Body of pancreas (tissue), 4 donors: Measurements from ENCODE around the gene LEMD2.

ENCODE experiments used
- POLR2A ChIP-seq, 3 donors: fragments of 450-650 bp; IDR thresholded peaks; one replicate each; pipeline ENCODE4 v1.6.1; 2016; ENCODE audit warnings: antibody characterized with exemption in 3 of 3, mild to moderate bottlenecking in 2 of 3
- TF ChIP-seq, protein P1 (sequence below), 7 experiments: fragments of 450-650 bp in 4 of 7; fragments of 200-600 bp in 3 of 7; sonication (generic) in 3 of 7; IDR thresholded peaks; one replicate each; pipeline ENCODE4 v1.5.1; 2016 to 2019; ENCODE audit warnings: antibody characterized with exemption in 7 of 7

DNA sequence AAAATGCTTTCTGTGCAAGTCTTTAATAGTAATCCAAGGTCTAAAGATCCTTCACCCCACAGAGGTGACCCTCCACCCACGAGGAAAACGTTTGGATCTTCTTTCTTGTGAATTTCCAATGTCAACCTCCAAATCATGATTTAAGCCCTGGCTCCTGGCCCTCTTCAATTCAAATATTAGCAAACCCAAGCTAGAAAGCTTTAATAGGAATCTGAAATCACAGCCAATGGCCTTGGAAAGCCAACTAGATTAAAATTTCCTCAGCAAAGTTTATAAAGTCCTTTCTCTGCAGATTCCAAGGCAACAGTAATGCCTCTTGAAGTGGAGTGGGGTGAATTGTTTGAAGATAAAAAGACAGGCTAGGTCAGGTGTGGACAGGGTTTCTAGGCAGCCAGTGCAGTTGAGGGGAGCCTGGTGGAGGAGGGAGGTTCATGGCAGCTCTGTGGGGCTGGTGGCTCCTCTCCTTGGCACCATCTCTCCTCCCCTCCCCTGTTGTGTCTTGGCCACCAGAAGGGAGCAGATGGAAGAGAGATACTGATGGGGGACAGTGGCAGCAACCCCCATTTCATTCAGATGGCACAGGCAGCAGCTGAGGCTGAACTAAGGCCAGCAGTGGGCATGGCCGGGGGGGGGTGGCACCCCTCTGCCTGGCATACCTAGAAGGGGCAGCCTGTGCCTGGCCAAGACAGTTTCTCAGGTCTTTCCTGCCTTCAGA, 65.4 kb downstream of the LEMD2 start:
- TF ChIP-seq, protein P1, sequence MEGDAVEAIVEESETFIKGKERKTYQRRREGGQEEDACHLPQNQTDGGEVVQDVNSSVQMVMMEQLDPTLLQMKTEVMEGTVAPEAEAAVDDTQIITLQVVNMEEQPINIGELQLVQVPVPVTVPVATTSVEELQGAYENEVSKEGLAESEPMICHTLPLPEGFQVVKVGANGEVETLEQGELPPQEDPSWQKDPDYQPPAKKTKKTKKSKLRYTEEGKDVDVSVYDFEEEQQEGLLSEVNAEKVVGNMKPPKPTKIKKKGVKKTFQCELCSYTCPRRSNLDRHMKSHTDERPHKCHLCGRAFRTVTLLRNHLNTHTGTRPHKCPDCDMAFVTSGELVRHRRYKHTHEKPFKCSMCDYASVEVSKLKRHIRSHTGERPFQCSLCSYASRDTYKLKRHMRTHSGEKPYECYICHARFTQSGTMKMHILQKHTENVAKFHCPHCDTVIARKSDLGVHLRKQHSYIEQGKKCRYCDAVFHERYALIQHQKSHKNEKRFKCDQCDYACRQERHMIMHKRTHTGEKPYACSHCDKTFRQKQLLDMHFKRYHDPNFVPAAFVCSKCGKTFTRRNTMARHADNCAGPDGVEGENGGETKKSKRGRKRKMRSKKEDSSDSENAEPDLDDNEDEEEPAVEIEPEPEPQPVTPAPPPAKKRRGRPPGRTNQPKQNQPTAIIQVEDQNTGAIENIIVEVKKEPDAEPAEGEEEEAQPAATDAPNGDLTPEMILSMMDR (IDR thresholded peaks at IDR 0.05): no peak
- no peak for TF ChIP-seq POLR2A (IDR thresholded peaks at IDR 0.05)
